A549 (cell line): ENCODE results near the gene BTBD16. TPM values are rescaled to one million over a fixed set of nuclear protein-coding genes. Genes with fewer than 3 reads are reported as not detected.

ENCODE experiments used
- ATAC-seq, 2 experiments: fragments of 200-7000 bp in 1 of 2; fragments of >200 bp in 1 of 2; cut with Nextera tagmentation in 1 of 2; cut with Tn5 transposase in 1 of 2; 3 replicates each; pipeline versions ENCODE4 v1.8.0 to v1.9.1; 2018 to 2020; ENCODE audit warnings: mild to moderate bottlenecking in 1 of 2, moderate library complexity in 1 of 2
- CTCF ChIA-PET: fragments of 300-600 bp; sonication (Branson Sonifier 250); formaldehyde crosslinking; extraction: SDS; loops from one replicate; lab custom pipeline; 2021; ENCODE audit warnings: antibody characterized with exemption, inconsistent platforms; lab: Yijun Ruan, JAX
- POLR2A ChIA-PET: fragments of 350-600 bp; formaldehyde crosslinking; extraction: SDS; loops from one replicate; lab custom pipeline; 2021; ENCODE audit warnings: antibody characterized with exemption, inconsistent platforms; lab: Yijun Ruan, JAX
- DNase-seq, 2 experiments: peaks; one replicate each; pipeline versions ENCODE4 v3.0.0 to v3.0.0-alpha.2; 2011 to 2016; ENCODE audit warnings: low read depth in 1 of 2, low spot score in 1 of 2
- FAIRE-seq: peaks from 2 replicates; lab custom pipeline; 2011; peaks lifted over from hg19 to GRCh38; lab: Jason Lieb, UNC
- H3K27ac ChIP-seq, 2 experiments: fragments of >200 bp; sonication (Bioruptor Twin); formaldehyde crosslinking; 3 replicates each; pipeline ENCODE4 v1.5.1; 2016 to 2017
- H3K4me1 ChIP-seq: fragments of >200 bp; sonication (Bioruptor Twin); formaldehyde crosslinking; 3 replicates; pipeline ENCODE4 v1.6.1; 2016
- H3K4me2 ChIP-seq: fragments of >200 bp; sonication (Bioruptor Twin); formaldehyde crosslinking; 3 replicates; pipeline ENCODE4 v1.6.1; 2016
- H3K4me3 ChIP-seq: fragments of >200 bp; sonication (Bioruptor Twin); formaldehyde crosslinking; 3 replicates; pipeline ENCODE4 v1.5.1; 2016
- H3K9me3 ChIP-seq: fragments of >200 bp; sonication (Bioruptor Twin); formaldehyde crosslinking; 3 replicates; pipeline ENCODE4 v1.6.1; 2016
- BHLHE40 ChIP-seq: IDR thresholded peaks from 2 replicates; pipeline ENCODE4 v1.6.1; 2012; ENCODE audit warnings: low read depth, low read length, inconsistent platforms
- CBX2 ChIP-seq: fragments of 200-600 bp; sonication (generic); IDR thresholded peaks from 2 replicates; pipeline ENCODE4 v1.6.1; 2016; ENCODE audit warnings: low read depth, mild to moderate bottlenecking, borderline replicate concordance
- CHD4 ChIP-seq: fragments of 200-600 bp; sonication (generic); IDR thresholded peaks from 2 replicates; pipeline ENCODE4 v1.6.1; 2016; ENCODE audit warnings: antibody characterized with exemption, mild to moderate bottlenecking, borderline replicate concordance
- EHF ChIP-seq: fragments of 250-450 bp; sonication (Bioruptor Pico); IDR thresholded peaks from 2 replicates; pipeline ENCODE4 v1.5.0; 2020; ENCODE audit warnings: mild to moderate bottlenecking
- EHMT2 ChIP-seq: fragments of 200-600 bp; sonication (generic); IDR thresholded peaks from 2 replicates; pipeline ENCODE4 v1.6.1; 2016; ENCODE audit warnings: antibody characterized with exemption, low read depth, mild to moderate bottlenecking, moderate library complexity
- FOSB ChIP-seq: fragments of 250-450 bp; sonication (Bioruptor Pico); IDR thresholded peaks from 2 replicates; pipeline ENCODE4 v1.5.0; 2020; ENCODE audit warnings: mild to moderate bottlenecking, moderate library complexity
- HOXB5 ChIP-seq: fragments of 250-450 bp; sonication (Bioruptor Pico); IDR thresholded peaks from 2 replicates; pipeline ENCODE4 v1.5.0; 2020; ENCODE audit warnings: mild to moderate bottlenecking, moderate library complexity
- JUN ChIP-seq, 2 experiments: fragments of >200 bp; sonication (Bioruptor Twin); formaldehyde crosslinking; IDR thresholded peaks; 2 replicates in 1 of 2; 3 replicates in 1 of 2; pipeline ENCODE4 v1.6.1; 2016 to 2017
- POLR2A ChIP-seq: IDR thresholded peaks from 2 replicates; pipeline ENCODE4 v1.6.1; 2012; ENCODE audit warnings: mild to moderate bottlenecking, low read length
- POLR2AphosphoS2 ChIP-seq: conservative IDR thresholded peaks from 2 replicates; pipeline ENCODE4 v1.6.1; 2012; ENCODE audit warnings: low read length, improper control_type of control experiment, inconsistent platforms
- RARB ChIP-seq: fragments of 250-450 bp; sonication (Bioruptor Pico); IDR thresholded peaks from 2 replicates; pipeline ENCODE4 v1.8.0; 2021; ENCODE audit warnings: mild to moderate bottlenecking, moderate library complexity
- TFCP2L1 ChIP-seq: fragments of 250-450 bp; sonication (Bioruptor Pico); IDR thresholded peaks from 2 replicates; pipeline ENCODE4 v1.5.0; 2021; ENCODE audit warnings: mild to moderate bottlenecking
- ZC3H11A ChIP-seq: fragments of 450-650 bp; IDR thresholded peaks from 2 replicates; pipeline ENCODE4 v1.6.1; 2014; ENCODE audit warnings: antibody characterized with exemption, mild to moderate bottlenecking
- ZNF302 ChIP-seq: fragments of 250-450 bp; sonication (Bioruptor Pico); IDR thresholded peaks from 2 replicates; pipeline ENCODE4 v1.9.0; 2021; ENCODE audit warnings: inconsistent platforms, mild to moderate bottlenecking, moderate library complexity
- ZSCAN20 ChIP-seq: fragments of 250-450 bp; sonication (Bioruptor Pico); IDR thresholded peaks from 2 replicates; pipeline ENCODE4 v1.8.0; 2022; ENCODE audit warnings: mild to moderate bottlenecking, moderate library complexity
- WGBS: methylation state at CpG from one replicate; pipeline ENCODE4 v1.1.6; 2017; ENCODE audit errors: missing lambda C conversion rate; 5-methylcytosine and 5-hydroxymethylcytosine counted together
- polyA plus RNA-seq, 4 experiments: library from polyadenylated mRNA; depleted of rRNA in 3 of 4; stranded (reverse); fragments of >200 nt; fragmentation: RNase III in 1 of 4; extraction: RNeasy Plus Mini Kit Qiagen cat#74134 plus additional on column Dnase treatment in 1 of 4; gene quantifications; 2 replicates in 3 of 4; 3 replicates in 1 of 4; pipeline ENCODE4 v1.2.3, GENCODE V29; 2011 to 2017
- TF ChIP-seq, protein P1 (sequence below): fragments of 450-650 bp; IDR thresholded peaks from 2 replicates; pipeline ENCODE4 v1.6.1; 2014; ENCODE audit warnings: antibody characterized with exemption
- TF ChIP-seq, protein P2 (sequence below): fragments of >200 bp; sonication (Bioruptor Twin); formaldehyde crosslinking; IDR thresholded peaks from 3 replicates; pipeline ENCODE4 v1.6.1; 2016
- TF ChIP-seq, protein P3 (sequence below): fragments of >200 bp; sonication (Bioruptor Twin); formaldehyde crosslinking; IDR thresholded peaks from 2 replicates; pipeline ENCODE4 v1.6.1; 2016
- TF ChIP-seq, protein P4 (sequence below): fragments of 250-450 bp; sonication (Bioruptor Pico); IDR thresholded peaks from 2 replicates; pipeline ENCODE4 v1.5.0; 2021; ENCODE audit warnings: mild to moderate bottlenecking, moderate library complexity, borderline replicate concordance

The BTBD16 gene
- polyA plus RNA-seq, 2 of the 4 experiments (the other 2 are of a cell fraction): 0.32 to 2.1 TPM

DNA sequence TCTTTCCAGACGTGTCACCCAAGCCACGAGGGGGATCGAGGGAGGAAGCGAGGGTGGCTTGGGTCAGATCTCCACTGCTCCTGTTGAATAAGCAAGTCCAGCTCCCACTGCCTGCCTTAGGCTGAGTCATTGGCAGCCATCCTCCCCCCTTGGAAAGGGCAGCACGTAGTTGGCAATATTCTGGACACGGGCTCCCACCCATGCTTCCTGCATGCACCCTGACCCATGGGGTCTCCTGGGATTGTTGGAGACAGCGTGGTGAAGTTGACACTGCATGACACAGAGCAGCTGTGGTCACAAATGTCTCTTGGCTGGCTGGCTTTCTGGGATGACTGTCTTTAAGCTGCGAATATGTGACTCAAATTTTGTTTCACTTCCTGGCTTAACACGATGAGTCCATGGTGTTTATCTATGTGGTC is 11.2 kb downstream of the BTBD16 start:
- ChIA-PET POLR2A (no interaction called here), CTCF (interaction anchor here (1.1 to 2.2 kb wide), 3 partner anchors 17 to 422 kb away, joined by 3 to 7 read pairs (median 4); no protein-coding TSS in a partner anchor)
- H3K4me2 ChIP-seq: no peak overlapping the region
- WGBS: 81% methylated on average over 9 of the region's 9 CpGs
- ATAC-seq: no peak
- no peaks in the 10 kb centered on the region for H3K9me3 ChIP-seq
- no peak for FAIRE-seq
- H3K27ac ChIP-seq: no peak overlapping the region
- H3K4me1 ChIP-seq: peaks cover 8% of the 10 kb centered on the region; the same call in 1 of the 3 replicates
- TF ChIP-seq EHF (CRISPR knock-in tag) (no peak), ZNF302 (CRISPR knock-in tag) (no peak), TFCP2L1 (CRISPR knock-in tag) (no peak), HOXB5 (CRISPR knock-in tag) (no peak), POLR2AphosphoS2 (no peak), FOSB (CRISPR knock-in tag) (no peak), ZSCAN20 (CRISPR knock-in tag) (no peak), JUN (IDR thresholded peaks at IDR 0.05) (no peak), BHLHE40 (no peak), POLR2A (no peak)
- TF ChIP-seq, protein P1, sequence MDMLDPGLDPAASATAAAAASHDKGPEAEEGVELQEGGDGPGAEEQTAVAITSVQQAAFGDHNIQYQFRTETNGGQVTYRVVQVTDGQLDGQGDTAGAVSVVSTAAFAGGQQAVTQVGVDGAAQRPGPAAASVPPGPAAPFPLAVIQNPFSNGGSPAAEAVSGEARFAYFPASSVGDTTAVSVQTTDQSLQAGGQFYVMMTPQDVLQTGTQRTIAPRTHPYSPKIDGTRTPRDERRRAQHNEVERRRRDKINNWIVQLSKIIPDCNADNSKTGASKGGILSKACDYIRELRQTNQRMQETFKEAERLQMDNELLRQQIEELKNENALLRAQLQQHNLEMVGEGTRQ: no peak
- TF ChIP-seq, protein P2, sequence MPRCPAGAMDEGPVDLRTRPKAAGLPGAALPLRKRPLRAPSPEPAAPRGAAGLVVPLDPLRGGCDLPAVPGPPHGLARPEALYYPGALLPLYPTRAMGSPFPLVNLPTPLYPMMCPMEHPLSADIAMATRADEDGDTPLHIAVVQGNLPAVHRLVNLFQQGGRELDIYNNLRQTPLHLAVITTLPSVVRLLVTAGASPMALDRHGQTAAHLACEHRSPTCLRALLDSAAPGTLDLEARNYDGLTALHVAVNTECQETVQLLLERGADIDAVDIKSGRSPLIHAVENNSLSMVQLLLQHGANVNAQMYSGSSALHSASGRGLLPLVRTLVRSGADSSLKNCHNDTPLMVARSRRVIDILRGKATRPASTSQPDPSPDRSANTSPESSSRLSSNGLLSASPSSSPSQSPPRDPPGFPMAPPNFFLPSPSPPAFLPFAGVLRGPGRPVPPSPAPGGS: no peak
- DNase-seq: no peak
- H3K4me3 ChIP-seq: no peak overlapping the region

DNA sequence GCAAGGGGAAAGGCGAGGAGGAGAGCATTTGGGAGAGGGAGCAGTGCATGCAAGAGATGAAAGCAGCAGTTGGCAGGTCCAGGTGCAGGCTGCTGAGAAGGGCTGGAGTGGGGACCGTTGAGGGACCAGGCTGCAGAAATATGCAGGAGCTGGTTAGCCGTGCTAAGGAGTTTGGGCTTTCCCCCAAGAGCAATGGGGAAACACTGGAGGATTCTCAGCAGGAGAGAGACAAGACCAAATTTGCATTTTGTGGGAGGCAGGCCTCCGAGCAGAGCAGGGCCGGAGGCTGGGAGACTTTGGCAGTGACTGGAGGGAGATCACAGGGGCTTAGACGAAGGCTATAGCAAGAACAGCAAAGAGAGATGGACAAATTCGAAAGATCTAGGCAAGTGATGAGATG is 11.8 kb downstream of the BTBD16 start:
- DNase-seq (no peak), ATAC-seq (no peak), FAIRE-seq (no peak)
- TF ChIP-seq ZNF302 (CRISPR knock-in tag): no peak
- TF ChIP-seq, protein P3, sequence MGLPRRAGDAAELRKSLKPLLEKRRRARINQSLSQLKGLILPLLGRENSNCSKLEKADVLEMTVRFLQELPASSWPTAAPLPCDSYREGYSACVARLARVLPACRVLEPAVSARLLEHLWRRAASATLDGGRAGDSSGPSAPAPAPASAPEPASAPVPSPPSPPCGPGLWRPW: no peak
- TF ChIP-seq ZC3H11A: no peak
- no peak for TF ChIP-seq CHD4
- TF ChIP-seq EHMT2: no peak
- peaks cover 6% of the 10 kb centered on the region; the same call in 1 of the 3 replicates for H3K4me1 ChIP-seq
- no peak overlapping the region for H3K27ac ChIP-seq
- no peak overlapping the region for H3K4me3 ChIP-seq
- CTCF ChIA-PET: interaction anchor here (1.1 to 2.2 kb wide), 4 partner anchors 12 to 422 kb away, joined by 3 to 7 read pairs (median 4); no protein-coding TSS in a partner anchor
- no peaks in the 10 kb centered on the region for H3K9me3 ChIP-seq
- 81% methylated on average over 7 of the region's 7 CpGs for WGBS
- POLR2A ChIA-PET: no interaction called here
- H3K4me2 ChIP-seq: no peak overlapping the region

DNA sequence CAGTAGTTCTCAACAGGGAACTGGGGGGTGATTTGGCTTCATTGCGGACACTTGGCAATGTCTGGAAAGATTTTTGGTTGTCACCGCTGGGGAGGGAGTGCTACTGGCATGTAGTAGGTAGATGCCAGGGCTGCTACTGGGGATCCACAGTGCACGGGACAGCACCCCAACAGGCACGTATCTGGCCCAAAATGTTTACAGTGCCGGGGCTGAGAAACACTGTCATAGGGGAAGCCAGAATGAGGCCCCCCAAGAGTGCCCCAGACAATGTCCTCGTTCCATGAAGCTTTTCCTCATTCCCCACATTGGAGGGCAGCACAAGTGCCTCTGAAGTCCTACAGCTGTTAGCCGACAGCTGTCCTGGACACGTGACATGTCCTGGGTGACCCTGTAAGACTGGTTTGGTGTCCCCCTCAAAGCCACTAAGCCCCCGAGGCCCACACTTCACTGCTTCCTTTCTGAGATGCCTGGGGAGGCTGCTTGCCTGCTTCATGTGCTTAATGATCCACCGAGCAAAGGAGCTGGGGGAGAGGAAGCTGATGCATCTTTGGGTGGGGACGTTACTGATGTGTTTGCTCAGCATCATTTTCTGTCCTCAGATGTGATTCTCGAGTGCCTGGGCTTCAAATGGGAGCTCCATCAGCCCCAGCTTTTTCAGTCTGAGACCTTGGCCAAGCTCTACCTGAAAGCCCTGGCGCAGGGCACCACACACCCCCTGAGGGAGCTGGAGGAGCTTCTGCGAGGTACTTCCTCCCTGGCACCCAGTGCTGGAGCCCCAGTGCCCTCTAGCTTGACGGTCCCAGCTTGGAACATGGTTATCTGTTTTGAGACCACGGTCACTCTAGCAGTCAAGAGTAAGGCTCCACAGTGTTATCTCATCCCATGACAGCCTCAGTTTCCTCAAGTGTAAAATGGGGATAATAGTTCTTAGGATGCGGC is 14.7 kb downstream of the BTBD16 start:
- WGBS: 77% methylated on average over 16 of the region's 17 CpGs
- ChIA-PET CTCF (interaction anchor here (0.6 to 4.7 kb wide), 6 partner anchors 12 to 280 kb away, joined by 3 to 34 read pairs (median 4); partner anchors contain the start of gene BTBD16), POLR2A (no interaction called here)
- peaks cover 6% of the 10 kb centered on the region; the same call in 1 of the 3 replicates for H3K4me1 ChIP-seq
- DNase-seq (no peak), ATAC-seq (no peak), FAIRE-seq (no peak)
- no peak overlapping the region for H3K4me3 ChIP-seq
- H3K9me3 ChIP-seq: no peaks in the 10 kb centered on the region
- H3K27ac ChIP-seq: no peak overlapping the region
- H3K4me2 ChIP-seq: no peak overlapping the region
- TF ChIP-seq POLR2AphosphoS2 (0 out of 2 replicates have a peak, but pooled peaks have one; percentile 35), CBX2 (no peak), RARB (no peak), BHLHE40 (no peak)
- TF ChIP-seq, protein P4, sequence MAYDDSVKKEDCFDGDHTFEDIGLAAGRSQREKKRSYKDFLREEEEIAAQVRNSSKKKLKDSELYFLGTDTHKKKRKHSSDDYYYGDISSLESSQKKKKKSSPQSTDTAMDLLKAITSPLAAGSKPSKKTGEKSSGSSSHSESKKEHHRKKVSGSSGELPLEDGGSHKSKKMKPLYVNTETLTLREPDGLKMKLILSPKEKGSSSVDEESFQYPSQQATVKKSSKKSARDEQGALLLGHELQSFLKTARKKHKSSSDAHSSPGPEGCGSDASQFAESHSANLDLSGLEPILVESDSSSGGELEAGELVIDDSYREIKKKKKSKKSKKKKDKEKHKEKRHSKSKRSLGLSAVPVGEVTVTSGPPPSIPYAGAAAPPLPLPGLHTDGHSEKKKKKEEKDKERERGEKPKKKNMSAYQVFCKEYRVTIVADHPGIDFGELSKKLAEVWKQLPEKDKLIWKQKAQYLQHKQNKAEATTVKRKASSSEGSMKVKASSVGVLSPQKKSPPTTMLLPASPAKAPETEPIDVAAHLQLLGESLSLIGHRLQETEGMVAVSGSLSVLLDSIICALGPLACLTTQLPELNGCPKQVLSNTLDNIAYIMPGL (CRISPR knock-in tag): no peak
